ENCODE measurements around the gene AGAP1. TPM values are rescaled to one million over a fixed set of nuclear protein-coding genes. Genes with fewer than 3 reads are reported as not detected.

AGAP1 gene
- total and polyA plus RNA-seq, 4 donors: 2.0 to 8.5 (median 5.4) TPM

- H3K9me3 ChIP-seq (ENCODE audit: control insufficient read depth in 4 of 4, low read length in 3 of 4): no peaks in the 10 kb centered on the region
These were observed 290.9 kb downstream of the AGAP1 start for GRCh38 chr2:235784788-235785187.

GRCh38 chr2:235789552-235789951 lies 295.7 kb downstream of the AGAP1 start:
- Histone ChIP-seq H3K9me3 (ENCODE audit: control insufficient read depth in 4 of 4, low read length in 3 of 4) (no peaks in the 10 kb centered on the region), H3K9ac (ENCODE audit: low read depth in 1 of 2, low read length in 2 of 2) (no peak overlapping the region), H3K36me3 (ENCODE audit: control insufficient read depth in 4 of 4, insufficient read depth in 3 of 4, low read depth in 1 of 4, low read length in 3 of 4) (no peaks in the 10 kb centered on the region), H3K4me1 (ENCODE audit: control insufficient read depth in 4 of 4, insufficient read depth in 4 of 4, low read length in 3 of 4) (no peaks in the 10 kb centered on the region), H3K4me3 (ENCODE audit: low read depth in 1 of 3, low read length in 3 of 3) (no peak overlapping the region), H3K27ac (ENCODE audit: low read depth in 1 of 2, low read length in 2 of 2) (no peak overlapping the region), H3K27me3 (ENCODE audit: control insufficient read depth in 4 of 4, insufficient read depth in 4 of 4, low read length in 3 of 4) (no peaks in the 10 kb centered on the region)
- WGBS: 84% methylated on average over 4 of the region's 4 CpGs
- no peak for DNase-seq (ENCODE audit: low spot score)
- no peak for TF ChIP-seq JUND (IDR thresholded peaks at IDR 0.05)
- TF ChIP-seq TAF1 (conservative IDR thresholded peaks at IDR 0.05): no peak
- no peak for TF ChIP-seq HNF4A (conservative IDR thresholded peaks at IDR 0.05)
- TF ChIP-seq HNF4G (IDR thresholded peaks at IDR 0.05): no peak
- no peak for TF ChIP-seq NR2F2 (IDR thresholded peaks at IDR 0.05)
- no peak for TF ChIP-seq ZBTB33 (IDR thresholded peaks at IDR 0.05)
- TF ChIP-seq SP1 (IDR thresholded peaks at IDR 0.05): no peak
- TF ChIP-seq FOXA1 (IDR thresholded peaks at IDR 0.05): no peak
- TF ChIP-seq EGR1 (IDR thresholded peaks at IDR 0.05; ENCODE audit: low read depth in 2 of 2): no peak
- no peak for TF ChIP-seq MAX (IDR thresholded peaks at IDR 0.05)
- TF ChIP-seq ATF3 (IDR thresholded peaks at IDR 0.05): no peak
- TF ChIP-seq GABPA (IDR thresholded peaks at IDR 0.05 in 1 of 2, conservative IDR thresholded peaks at IDR 0.05 in 1 of 2): no peak
- TF ChIP-seq RXRA (IDR thresholded peaks at IDR 0.05): no peak

More at GRCh38 chr2:235784788-235785187, 290.9 kb downstream of the AGAP1 start:
- no peak for DNase-seq (ENCODE audit: low spot score)
- WGBS: 97% methylated on average over 4 of the region's 4 CpGs
- H3K36me3 ChIP-seq (ENCODE audit: control insufficient read depth in 4 of 4, insufficient read depth in 3 of 4, low read depth in 1 of 4, low read length in 3 of 4): no peaks in the 10 kb centered on the region
- no peak for TF ChIP-seq JUND (IDR thresholded peaks at IDR 0.05)
- no peak for TF ChIP-seq ATF3 (IDR thresholded peaks at IDR 0.05)
- TF ChIP-seq TAF1 (conservative IDR thresholded peaks at IDR 0.05): no peak
- no peak for TF ChIP-seq RAD21 (IDR thresholded peaks at IDR 0.05)
- no peak for TF ChIP-seq RXRA (IDR thresholded peaks at IDR 0.05)
- TF ChIP-seq HNF4A (conservative IDR thresholded peaks at IDR 0.05): no peak
- TF ChIP-seq EGR1 (IDR thresholded peaks at IDR 0.05; ENCODE audit: low read depth in 2 of 2): no peak
- no peak for TF ChIP-seq FOXA2 (IDR thresholded peaks at IDR 0.05)
- TF ChIP-seq YY1 (IDR thresholded peaks at IDR 0.05): no peak
- no peak for TF ChIP-seq HNF4G (IDR thresholded peaks at IDR 0.05)
- TF ChIP-seq CTCF (IDR thresholded peaks at IDR 0.05; ENCODE audit: low read depth, low read length, missing input control): no peak
- TF ChIP-seq FOXA1 (IDR thresholded peaks at IDR 0.05): no peak
- no peak for TF ChIP-seq GABPA (IDR thresholded peaks at IDR 0.05 in 1 of 2, conservative IDR thresholded peaks at IDR 0.05 in 1 of 2)
- H3K27ac ChIP-seq (ENCODE audit: low read depth in 1 of 2, low read length in 2 of 2): no peak overlapping the region
- H3K4me3 ChIP-seq (ENCODE audit: low read depth in 1 of 3, low read length in 3 of 3): no peak overlapping the region
- no peaks in the 10 kb centered on the region for H3K27me3 ChIP-seq (ENCODE audit: control insufficient read depth in 4 of 4, insufficient read depth in 4 of 4, low read length in 3 of 4)
- no peaks in the 10 kb centered on the region for H3K4me1 ChIP-seq (ENCODE audit: control insufficient read depth in 4 of 4, insufficient read depth in 4 of 4, low read length in 3 of 4)
- no peak overlapping the region for H3K9ac ChIP-seq (ENCODE audit: low read depth in 1 of 2, low read length in 2 of 2)

Data from liver (tissue), 9 donors.